Fibroblast of skin of left quadriceps (primary cell): ENCODE data around the gene LRRTM3.

Source experiments
- DNase-seq, 2 experiments: peaks; one replicate each; pipeline ENCODE4 v3.0.0-alpha.2; 2013; ENCODE audit warnings: low read depth in 2 of 2

The LRRTM3 gene

GRCh38 chr10:66925896-66926715 is at the start of gene LRRTM3:
LRRTM3 (plus strand) TSS chr10:66926036.
- DNase-seq, result peak; percentile 53 to 65

GRCh38 chr10:66877361-66877760 is 48.5 kb upstream of the LRRTM3 start:
- DNase-seq, result no peak

- DNase-seq, result no peak
Measured at GRCh38 chr10:66880292-66880691, 45.5 kb upstream of the LRRTM3 start.

GRCh38 chr10:66880826-66881225 is 45.0 kb upstream of the LRRTM3 start:
- DNase-seq, result no peak

- no peak for DNase-seq
Measured at GRCh38 chr10:66881814-66882213, 44.0 kb upstream of the LRRTM3 start.

GRCh38 chr10:66882271-66882670 is 43.6 kb upstream of the LRRTM3 start:
- no peak for DNase-seq

GRCh38 chr10:66886848-66887247 is 39.0 kb upstream of the LRRTM3 start:
- DNase-seq, result no peak

GRCh38 chr10:66888237-66888636 is 37.6 kb upstream of the LRRTM3 start:
- no peak for DNase-seq

- DNase-seq, result no peak
Measured at GRCh38 chr10:66892871-66893270, 33.0 kb upstream of the LRRTM3 start.

GRCh38 chr10:66910671-66911070 is 15.2 kb upstream of the LRRTM3 start:
- DNase-seq, result no peak

- no peak for DNase-seq
Measured at GRCh38 chr10:66916030-66916429, 9.8 kb upstream of the LRRTM3 start.

- no peak for DNase-seq
Measured at GRCh38 chr10:66917104-66917503, 8.7 kb upstream of the LRRTM3 start.

GRCh38 chr10:66919248-66919647 is 6.6 kb upstream of the LRRTM3 start:
- no peak for DNase-seq

GRCh38 chr10:66924674-66925345 is 1.0 kb upstream of the LRRTM3 start:
- no peak for DNase-seq

GRCh38 chr10:66925373-66925772 is 463 bp upstream of the LRRTM3 start:
- no peak for DNase-seq

- no peak for DNase-seq
Measured at GRCh38 chr10:66926841-66927240, 1.0 kb downstream of the LRRTM3 start.

- DNase-seq, result no peak
Measured at GRCh38 chr10:66927251-66927935, 1.6 kb downstream of the LRRTM3 start.

- DNase-seq, result peak in 1 of 2 experiments; percentile 7
Measured at GRCh38 chr10:66927971-66928770, 2.3 kb downstream of the LRRTM3 start.

- no peak for DNase-seq
Measured at GRCh38 chr10:66928776-66929175, 2.9 kb downstream of the LRRTM3 start.

- no peak for DNase-seq
Measured at GRCh38 chr10:66929375-66929774, 3.5 kb downstream of the LRRTM3 start.

- peak; percentile 50 to 56 for DNase-seq
Measured at GRCh38 chr10:66931340-66931948, 5.6 kb downstream of the LRRTM3 start.
